Liver (tissue), 3 donors: ENCODE measurements around the gene PATJ.

Experiments
- JUND ChIP-seq, 2 donors: IDR thresholded peaks; 2 replicates each; pipeline ENCODE4 v1.6.1; 2016; ENCODE audit warnings: antibody characterized with exemption in 2 of 2
- MAX ChIP-seq: IDR thresholded peaks from 2 replicates; pipeline ENCODE4 v1.6.1; 2016; ENCODE audit warnings: antibody characterized with exemption
- RAD21 ChIP-seq, 2 donors: IDR thresholded peaks; 2 replicates each; pipeline ENCODE4 v1.6.1; 2016; ENCODE audit warnings: antibody characterized with exemption in 2 of 2, mild to moderate bottlenecking in 2 of 2
- REST ChIP-seq: IDR thresholded peaks from 2 replicates; pipeline ENCODE4 v1.6.1; 2016; ENCODE audit warnings: antibody characterized with exemption, mild to moderate bottlenecking
- RXRA ChIP-seq, 2 donors: IDR thresholded peaks; 2 replicates each; pipeline ENCODE4 v1.6.1; 2017 to 2018; ENCODE audit warnings: antibody characterized with exemption in 2 of 2, mild to moderate bottlenecking in 1 of 2
- TAF1 ChIP-seq: conservative IDR thresholded peaks from 2 replicates; pipeline ENCODE4 v1.6.1; 2016; ENCODE audit warnings: antibody characterized with exemption, mild to moderate bottlenecking
- YY1 ChIP-seq: IDR thresholded peaks from 2 replicates; pipeline ENCODE4 v1.6.1; 2016; ENCODE audit warnings: antibody characterized with exemption, mild to moderate bottlenecking
- TF ChIP-seq, protein P1 (sequence below): fragments of 150-350 bp; IDR thresholded peaks from 2 replicates; pipeline ENCODE4 v1.5.1; 2017; ENCODE audit warnings: improper control_type of control experiment, low read depth, low read length; ENCODE audit not compliant: missing input control
- donor health status: healthy.
- donor health status: healthy.

GRCh38 chr1:62218604-62219003 is 476.3 kb downstream of the PATJ start:
- TF ChIP-seq RXRA (IDR thresholded peaks at IDR 0.05): no peak
- TF ChIP-seq, protein P1, sequence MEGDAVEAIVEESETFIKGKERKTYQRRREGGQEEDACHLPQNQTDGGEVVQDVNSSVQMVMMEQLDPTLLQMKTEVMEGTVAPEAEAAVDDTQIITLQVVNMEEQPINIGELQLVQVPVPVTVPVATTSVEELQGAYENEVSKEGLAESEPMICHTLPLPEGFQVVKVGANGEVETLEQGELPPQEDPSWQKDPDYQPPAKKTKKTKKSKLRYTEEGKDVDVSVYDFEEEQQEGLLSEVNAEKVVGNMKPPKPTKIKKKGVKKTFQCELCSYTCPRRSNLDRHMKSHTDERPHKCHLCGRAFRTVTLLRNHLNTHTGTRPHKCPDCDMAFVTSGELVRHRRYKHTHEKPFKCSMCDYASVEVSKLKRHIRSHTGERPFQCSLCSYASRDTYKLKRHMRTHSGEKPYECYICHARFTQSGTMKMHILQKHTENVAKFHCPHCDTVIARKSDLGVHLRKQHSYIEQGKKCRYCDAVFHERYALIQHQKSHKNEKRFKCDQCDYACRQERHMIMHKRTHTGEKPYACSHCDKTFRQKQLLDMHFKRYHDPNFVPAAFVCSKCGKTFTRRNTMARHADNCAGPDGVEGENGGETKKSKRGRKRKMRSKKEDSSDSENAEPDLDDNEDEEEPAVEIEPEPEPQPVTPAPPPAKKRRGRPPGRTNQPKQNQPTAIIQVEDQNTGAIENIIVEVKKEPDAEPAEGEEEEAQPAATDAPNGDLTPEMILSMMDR: no peak
- no peak for TF ChIP-seq MAX
- no peak for TF ChIP-seq YY1
- no peak for TF ChIP-seq TAF1
- no peak for TF ChIP-seq REST
- no peak for TF ChIP-seq RAD21 (IDR thresholded peaks at IDR 0.05)
- TF ChIP-seq JUND (IDR thresholded peaks at IDR 0.05): no peak
